HG03558 (cell line): ENCODE results near the gene PTPRK.

Experiments
- ATAC-seq: cut with Tn5 transposase; IDR thresholded peaks from one replicate; pipeline ENCODE4 v1.9.1; 2021; ENCODE audit warnings: moderate number of reproducible peaks; ENCODE audit not compliant: unreplicated experiment; ENCODE audit errors: extremely low read depth

PTPRK gene

DNA sequence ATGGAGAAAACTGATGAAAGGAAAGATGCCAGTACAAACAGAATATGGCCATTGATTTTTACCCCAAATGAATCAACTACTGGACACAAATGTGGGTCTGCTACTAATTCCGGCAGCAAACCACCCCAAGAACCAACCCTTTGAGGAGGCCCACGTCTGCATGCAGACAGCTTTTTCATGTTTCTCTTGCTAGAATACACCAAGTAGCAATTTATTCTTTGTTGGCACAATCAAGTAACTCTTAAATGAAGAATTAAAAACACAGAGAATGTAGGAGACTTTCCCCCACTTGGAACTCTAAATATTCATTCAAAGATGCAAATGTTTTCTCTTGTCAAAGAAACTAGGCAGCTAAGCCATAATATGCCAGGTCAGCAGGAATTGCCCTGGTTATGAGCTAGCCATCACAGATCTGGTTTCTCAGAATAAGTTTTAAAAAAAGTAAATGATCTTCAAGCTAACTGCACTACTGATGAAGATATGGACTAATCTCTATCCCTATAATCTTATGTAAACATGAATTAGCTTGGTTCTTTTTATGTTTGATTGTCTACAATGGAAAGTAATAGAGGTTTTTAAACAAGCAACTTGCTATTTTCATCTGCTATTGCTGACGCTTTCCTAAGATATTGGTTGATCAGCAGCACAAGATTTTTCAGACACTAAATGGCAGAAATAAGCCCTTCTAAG is 456.4 kb downstream of the PTPRK start:
- no peak for ATAC-seq

DNA sequence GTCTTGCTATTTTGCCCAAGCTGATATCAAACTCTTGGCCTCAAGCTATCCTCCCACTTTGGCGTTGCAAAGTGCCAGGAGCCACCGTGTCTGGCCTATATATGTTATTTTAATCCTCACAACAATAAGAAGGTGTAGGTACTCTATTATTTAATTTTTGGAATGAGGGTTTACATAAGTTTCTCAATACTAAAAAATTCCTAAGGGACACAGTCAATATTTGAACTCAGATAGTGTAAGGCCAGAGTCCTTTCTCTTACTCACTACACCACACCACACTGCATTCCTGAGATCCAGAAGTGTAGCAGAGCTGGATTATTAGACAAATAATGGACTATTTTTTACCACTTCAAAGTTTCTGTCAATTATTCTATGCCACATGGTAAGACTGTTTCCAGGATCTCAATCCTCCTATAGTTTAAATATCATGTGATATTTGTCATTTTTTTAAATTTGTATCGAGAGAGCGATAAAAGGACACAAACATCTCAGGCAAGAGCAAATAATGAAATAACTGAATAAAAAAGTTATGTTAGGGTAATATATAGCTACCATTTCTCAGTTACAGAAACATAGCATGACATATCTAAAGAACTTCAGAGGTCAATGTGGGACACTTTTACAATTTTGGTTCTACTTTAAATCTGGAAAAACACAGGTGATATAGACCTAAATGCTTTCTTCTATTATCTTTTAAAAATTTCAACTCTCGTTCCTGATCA is 457.4 kb downstream of the PTPRK start:
- ATAC-seq, result no peak

DNA sequence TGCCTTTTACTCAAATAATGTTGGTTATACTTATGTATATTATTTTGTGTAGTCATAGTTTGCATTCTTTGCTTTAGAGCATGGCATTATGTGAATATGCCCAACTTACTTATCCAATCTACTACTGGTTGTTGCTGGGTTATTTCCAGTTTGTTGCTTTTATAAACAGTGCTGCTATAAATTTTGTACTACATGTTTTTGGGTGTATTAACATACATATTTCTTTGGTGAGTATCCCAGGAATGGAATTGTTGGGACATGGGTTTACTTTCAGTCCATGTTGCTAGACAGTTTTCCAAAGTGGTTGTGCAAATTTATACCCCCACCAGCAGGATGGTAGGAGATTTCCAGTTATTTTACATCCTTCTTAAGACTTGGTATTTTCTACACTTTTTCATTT is 462.5 kb downstream of the PTPRK start:
- no peak for ATAC-seq

DNA sequence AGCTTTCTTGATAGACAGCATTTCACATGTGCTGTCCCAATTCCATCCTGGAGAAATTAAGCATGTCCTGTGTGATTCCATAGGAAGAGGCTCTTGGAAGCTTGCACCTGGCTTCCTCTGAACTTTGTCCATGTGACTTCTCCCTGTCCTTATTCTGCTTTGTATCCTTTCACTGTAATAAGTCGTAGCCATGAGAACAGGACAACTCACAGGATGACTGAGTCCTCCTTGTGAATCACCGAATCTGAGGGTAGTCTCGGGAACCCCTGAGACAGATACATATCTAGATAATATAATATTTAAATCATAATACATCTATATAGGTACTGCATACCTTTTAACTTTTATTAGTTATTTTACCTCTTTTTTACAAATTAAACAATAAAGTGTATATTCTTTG is 462.9 kb downstream of the PTPRK start:
- ATAC-seq, result no peak

DNA sequence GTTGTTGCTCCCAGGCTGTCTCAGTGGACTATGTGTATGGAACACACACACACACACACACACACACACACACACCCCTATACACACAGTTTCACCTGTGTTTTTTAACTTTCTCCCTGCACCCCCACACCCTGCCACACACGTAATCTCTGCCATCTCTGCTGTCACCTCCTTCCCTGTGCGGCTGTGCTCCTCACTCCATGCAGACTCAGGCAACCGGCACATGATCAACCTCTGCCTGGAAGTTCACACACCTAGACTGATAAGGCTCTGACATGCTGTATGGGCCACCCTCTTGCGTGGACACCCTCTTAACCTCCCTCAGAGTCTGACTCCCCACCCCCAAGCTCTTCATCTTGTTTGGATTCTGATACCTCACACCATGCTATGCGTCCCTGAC is 467.3 kb downstream of the PTPRK start:
- no peak for ATAC-seq

DNA sequence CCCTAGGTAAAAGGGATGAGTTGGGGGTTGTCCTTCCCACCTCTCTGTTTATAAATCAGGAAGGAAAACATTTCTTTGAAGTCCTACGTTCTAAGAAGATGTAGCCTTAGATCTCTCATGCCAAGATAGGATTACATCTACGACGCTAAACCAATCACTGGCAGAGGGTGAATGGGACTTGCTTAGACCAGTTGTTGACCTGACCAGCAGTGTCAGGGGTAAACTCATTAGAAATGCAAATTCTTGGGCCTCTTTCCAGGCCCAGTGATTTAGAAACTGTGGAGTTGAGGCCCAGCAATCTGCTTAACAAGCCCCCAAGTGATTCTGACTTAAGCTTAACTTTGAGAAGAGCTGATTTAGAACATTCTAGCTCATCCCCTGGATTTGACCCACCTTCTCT is 472.4 kb downstream of the PTPRK start:
- ATAC-seq, result no peak

DNA sequence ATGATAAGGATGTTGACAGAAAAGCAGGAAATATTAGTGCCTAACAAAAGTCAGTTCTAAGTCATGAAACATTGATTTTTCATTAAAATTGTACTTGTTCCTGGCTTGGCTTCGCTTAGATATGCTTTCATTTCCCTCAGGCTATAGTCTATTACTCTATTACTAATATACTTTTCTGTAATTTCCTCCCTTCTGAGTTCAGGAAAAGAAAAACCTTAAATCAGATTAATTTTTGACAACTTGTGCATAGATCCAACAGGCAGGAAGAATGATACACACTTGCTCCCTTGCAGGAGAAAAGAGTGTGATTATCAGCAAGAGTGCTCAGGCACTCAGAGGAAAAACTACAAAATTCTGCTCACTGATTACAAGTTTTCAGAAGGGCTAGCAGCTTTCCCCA is 474.4 kb downstream of the PTPRK start:
- ATAC-seq, result no peak

DNA sequence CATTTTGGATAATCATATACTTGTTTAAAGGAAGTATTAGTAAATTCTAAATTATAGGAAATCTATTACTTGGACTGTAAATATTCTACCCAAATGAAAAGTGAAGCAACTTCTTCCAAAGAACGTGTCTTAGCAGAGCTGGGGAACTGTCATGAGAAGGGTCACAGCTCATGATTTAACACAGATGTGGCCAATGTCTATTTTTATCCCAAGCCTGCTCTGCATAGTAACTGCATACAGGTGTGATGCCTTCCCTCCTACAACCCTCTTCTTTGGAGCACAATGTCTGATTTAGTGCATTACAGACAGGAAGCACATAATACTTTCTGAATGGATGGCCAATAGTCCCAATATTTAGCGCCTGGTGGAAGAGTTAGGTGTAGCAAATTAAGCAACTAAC is 480.9 kb downstream of the PTPRK start:
- ATAC-seq, result no peak

DNA sequence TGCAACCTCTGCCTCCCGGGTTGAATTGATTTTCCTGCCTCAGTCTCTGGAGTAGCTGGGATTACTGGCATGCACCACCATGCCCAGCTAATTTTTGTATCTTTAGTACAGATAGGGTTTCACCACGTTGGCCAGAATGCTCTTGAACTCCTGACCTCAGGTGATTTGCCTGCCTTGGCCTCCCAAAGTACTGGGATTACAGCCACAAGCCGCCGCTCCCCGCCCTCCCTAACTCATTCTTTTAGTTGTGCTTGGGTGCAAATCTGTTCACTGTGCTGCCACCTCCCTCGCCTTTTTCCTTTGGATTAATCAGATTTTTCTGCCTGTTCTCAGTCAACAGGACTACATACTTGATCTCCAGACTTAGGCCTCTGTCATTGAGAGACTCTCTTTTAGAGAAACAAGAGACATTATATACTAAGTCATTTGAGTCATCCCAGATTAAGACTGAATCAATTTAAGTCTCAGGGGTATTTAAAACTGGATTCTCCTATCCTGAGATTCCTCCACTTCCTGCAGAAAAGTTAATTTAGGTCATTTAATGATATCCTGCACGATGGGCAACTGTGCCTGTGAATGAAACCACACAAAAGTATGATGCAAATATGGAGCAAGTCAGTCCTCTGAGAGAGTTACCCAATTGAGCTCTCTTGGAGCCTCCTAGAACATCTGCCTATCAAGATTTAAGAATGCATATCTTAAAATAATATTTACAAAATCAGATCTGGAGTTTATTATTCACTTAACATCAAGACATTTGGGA is 483.4 kb downstream of the PTPRK start:
- ATAC-seq, result no peak

DNA sequence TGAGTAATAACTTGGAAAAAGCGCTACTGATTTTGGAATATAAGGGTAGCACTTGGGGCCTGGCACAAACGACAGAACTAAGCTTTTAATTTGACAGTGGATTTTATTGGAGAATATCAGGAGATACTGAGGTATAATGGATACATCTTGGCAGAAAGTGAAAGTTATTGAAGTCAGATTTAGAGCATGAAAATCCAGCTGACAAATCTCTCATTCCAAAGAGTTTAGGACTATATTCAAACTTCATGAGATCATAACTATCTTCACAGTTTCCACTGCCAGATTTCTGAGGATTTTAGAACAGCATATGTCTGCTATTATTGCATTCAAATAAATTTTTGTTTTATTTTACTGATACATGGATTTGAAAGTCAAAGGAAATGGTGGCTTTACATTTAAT is 487.2 kb downstream of the PTPRK start:
- ATAC-seq, result no peak

DNA sequence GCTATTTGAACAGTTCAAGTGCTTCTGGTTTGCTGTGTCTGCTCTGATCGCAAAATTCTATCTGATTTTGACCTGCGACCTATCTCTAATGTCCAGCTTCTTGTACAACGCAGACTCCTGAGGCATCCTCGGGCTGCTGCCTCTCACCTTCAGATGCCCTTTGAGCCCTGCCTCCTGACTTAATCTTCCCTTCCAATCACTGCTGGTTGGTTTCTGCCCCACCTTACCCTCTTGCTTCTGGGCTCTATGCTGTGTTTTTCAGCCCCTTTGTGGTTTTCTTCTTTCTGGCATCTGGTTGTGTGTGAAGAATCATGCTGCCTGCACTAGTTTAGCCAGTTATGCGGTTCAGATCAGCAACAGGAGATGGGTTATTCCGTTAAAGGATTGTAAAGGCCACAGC is 488.4 kb downstream of the PTPRK start:
- ATAC-seq, result no peak

DNA sequence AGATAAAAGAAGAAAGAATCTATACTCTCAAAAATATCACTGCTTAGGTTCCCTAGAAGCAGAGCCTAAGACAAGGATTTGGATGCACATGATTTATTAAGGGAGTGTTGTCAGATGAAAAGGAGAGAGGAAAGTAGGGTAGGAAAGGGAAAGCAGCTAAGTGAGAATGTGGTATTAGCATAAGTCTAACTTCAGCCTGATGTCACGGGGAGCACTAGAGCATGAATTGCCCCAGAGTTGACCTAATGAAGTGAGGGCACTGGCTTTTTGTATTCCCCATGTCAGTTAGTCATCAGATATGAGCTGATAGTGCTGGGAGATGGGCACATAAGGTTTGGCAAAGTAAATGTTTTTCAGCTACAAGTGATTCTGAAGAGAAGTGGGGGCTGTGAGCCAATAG is 490.6 kb downstream of the PTPRK start:
- ATAC-seq, result no peak

DNA sequence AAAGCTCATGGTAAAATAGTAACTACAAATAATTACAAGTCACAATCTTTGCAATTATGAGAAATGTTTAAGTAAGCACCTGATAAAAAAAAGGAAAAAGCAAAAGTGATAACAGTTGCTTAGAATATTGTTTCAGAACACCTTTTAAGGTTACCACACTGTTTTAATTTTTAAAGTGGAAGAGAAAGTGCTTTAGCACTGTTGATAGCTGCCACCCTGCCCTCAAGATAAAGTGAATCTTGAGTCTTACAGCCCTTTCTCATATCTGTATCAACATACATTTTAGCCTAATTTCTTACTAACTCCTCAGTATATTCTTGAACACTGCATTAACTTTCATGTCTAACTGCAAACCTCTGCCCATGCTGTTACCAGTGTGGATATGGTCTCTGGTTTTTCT is 492.2 kb downstream of the PTPRK start:
- ATAC-seq, result no peak

DNA sequence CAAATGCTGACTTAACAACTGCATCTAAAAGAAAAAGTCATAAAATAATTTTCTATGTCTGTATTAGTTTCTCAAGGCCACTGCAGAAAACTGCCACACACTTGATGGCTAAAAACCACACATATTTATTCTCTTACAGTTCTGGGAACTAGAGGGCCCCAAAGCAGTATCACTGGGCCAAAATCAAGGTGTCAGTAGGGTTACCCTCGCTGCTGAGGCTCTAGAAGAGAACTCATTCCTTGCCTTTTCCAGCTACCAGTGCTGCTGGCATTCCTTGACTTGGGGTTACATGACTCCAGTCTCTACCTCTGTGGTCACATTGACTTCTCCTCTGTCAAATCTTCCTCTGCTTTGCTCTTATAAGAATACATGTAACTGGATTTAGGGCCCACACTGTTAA is 494.9 kb downstream of the PTPRK start:
- ATAC-seq, result no peak

DNA sequence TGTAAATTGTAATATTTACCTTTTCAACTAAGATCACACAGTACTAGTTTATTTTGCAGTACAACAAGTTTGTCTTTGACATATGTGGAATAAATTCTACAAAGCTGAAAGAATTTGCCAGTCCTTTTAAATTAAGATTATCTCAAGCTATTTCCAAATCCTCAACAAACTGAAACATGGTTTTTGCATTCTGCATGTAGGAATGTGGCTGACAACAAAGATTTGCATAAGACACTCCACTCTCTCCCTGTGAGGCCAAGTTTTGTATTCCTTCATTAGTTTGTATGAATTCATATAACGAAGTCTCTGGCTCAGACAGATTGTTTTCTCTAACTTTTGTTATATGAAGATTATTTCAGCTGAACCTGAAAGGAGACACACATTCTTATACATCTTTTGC is 495.4 kb downstream of the PTPRK start:
- no peak for ATAC-seq

DNA sequence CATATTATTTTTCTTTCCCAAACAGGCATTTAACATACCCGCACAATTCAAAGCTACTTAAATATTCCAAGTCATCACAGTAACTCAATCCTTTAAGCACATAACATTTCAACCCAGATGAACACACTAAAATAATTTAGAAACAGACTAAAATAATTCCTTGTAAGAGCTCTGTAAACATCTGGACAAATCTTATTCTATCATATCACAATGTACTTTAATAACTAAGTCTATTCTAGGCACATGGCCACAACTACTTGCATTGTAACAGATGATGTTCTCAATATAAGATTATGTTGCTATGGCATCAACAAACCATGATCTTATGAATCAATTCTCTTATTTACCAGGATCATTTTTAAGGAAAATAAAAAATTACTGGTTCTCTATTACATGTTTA is 496.4 kb downstream of the PTPRK start:
- ATAC-seq, result no peak

DNA sequence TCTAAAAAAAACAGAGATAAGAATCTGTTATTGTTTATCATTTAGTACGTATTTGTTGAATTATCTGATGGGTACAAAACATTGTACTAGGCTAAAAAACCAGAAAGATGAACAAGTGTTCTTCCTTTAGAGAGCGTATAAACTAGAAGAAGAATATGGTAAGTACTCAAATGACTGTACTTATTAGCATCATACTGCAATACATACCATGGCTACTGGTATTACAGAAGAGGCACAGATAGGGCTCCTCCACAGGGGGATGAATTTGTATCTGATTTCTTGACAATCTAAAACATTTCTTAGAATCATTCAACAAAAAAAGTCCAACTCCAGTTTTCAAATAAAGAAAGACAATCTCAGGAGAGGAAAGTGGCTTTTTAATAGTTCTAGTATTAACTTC is 501.6 kb downstream of the PTPRK start:
- no peak for ATAC-seq

DNA sequence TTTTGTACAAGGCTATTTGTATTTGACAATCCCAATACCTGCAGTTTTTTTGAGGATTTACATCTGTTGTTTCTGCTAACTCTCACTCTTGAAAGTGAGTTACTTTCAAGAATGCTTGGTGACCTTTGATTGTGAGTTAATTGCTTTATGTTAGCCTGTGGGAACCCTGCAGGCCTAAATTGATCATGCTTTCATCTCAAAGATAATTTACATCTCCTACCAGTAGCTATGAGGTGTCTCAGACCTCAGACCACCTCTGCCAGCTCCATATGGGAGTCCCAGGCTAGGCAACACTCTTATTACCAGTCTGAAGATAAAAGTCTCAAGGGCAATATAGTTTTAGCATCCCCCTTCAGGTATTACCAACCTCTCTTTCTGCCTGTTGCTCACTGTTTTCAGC is 503.1 kb downstream of the PTPRK start:
- no peak for ATAC-seq

DNA sequence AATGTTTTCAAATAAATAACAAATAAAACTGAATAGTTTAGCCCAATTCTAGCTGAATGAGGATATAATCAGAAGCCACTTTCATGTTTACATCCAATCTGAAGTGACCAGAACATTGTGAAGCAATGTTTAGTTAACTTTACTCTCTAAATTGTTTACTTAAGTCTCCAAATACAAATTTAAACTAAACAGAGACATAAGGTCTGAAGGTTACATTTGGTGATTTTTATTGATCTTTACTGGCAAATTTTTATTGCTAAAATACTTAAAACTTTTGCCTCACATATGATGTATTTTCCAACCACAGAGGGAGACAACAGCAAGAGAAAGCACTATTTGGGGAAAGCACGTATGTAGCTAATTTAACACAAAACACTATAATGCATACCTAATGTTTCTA is 512.7 kb downstream of the PTPRK start:
- ATAC-seq, result no peak

DNA sequence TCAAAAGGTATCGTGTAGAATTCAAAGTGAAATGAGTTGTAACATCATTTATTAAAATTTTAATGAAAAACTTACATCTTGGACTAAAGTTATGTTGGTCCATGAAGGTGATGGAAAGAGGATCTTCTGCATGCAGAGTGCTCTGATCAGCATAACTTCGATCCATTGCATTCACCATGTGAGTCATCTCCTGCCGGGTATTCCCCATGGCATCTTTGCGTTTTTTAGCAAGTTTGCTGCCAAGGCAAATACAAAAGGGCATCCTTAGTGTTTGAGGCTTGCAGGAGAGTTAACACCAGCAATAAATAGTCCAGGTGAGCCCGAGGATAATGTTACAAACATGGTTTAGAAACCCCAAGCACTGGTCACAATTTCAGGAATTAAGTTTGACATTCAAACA is 515.4 kb downstream of the PTPRK start:
- no peak for ATAC-seq

DNA sequence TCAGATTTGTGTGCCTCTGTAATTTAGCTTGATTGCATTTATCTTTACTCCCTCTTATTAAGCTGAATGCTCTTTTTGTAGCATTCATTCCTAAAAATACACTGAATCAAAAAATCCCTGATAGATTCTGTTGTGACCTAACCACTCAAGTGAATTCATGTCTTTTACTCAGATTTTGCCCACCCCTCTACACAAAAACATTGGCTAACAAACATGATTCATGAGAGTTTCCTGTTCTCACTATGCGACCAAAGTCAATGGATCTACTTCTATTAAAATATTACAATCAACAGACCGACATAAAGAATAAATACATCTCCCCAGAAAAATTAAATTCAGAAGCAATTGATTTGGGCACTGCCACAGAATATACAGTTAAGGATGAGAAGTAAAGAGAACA is 520.0 kb downstream of the PTPRK start:
- no peak for ATAC-seq

DNA sequence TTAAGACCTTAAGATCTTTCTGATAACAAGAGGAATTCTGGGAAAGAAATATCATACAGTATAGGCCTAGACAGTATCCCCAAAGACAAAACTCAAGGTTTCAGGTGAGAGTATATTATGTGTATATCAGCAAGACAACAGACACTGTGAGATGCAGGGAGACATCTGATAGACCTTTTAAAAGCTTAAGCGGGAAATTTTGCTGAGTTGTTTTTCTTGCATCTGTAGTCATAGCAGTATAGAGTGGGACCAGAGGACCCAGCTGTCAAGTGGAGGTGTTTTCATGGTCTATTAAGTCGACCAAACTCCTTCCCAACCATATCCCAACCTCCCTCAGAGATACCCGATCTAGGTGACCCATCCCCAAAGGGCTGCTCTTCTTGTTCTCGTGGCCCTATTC is 521.4 kb downstream of the PTPRK start:
- ATAC-seq, result no peak
